Mesothelial cell of epicardium (in vitro differentiated cells): Measurements from ENCODE around the gene STK38L. TPM values are rescaled to one million over a fixed set of nuclear protein-coding genes. Genes with fewer than 3 reads are reported as not detected.

Source experiments
- DNase-seq, 2 experiments: peaks; one replicate each; pipeline ENCODE4 v3.0.0; 2021; ENCODE audit warnings: low spot score in 2 of 2; ENCODE audit not compliant: unreplicated experiment in 2 of 2
- H3K27ac Mint-ChIP-seq: 2 replicates; pipeline ENCODE4 v1.8.0; 2021; ENCODE audit warnings: mixed read lengths
- H3K27me3 Mint-ChIP-seq: 2 replicates; pipeline ENCODE4 v1.8.0; 2021; ENCODE audit warnings: low read depth, mixed read lengths
- H3K36me3 Mint-ChIP-seq: 2 replicates; pipeline ENCODE4 v1.8.0; 2021; ENCODE audit warnings: mixed read lengths
- H3K4me1 Mint-ChIP-seq: 2 replicates; pipeline ENCODE4 v1.8.0; 2021; ENCODE audit warnings: mixed read lengths
- H3K4me3 Mint-ChIP-seq: 2 replicates; pipeline ENCODE4 v1.8.0; 2021; ENCODE audit warnings: mild to moderate bottlenecking, moderate library complexity, mixed read lengths
- H3K9me3 Mint-ChIP-seq: 2 replicates; pipeline ENCODE4 v1.8.0; 2021; ENCODE audit warnings: mixed read lengths
- CTCF ChIP-seq: fragments of 200-600 bp; sonication (generic); IDR thresholded peaks from one replicate; pipeline ENCODE4 v1.5.0; 2021; ENCODE audit warnings: antibody characterized with exemption; ENCODE audit not compliant: unreplicated experiment
- total RNA-seq: library from RNA; stranded (reverse); gene quantifications from 3 replicates; pipeline ENCODE4 v1.2.1, GENCODE V29; 2021

STK38L gene
- total RNA-seq, 1 donor from 2014 or later: 48.2 TPM

GRCh38 chr12:27336282-27336653 is 92.2 kb downstream of the STK38L start:
- H3K4me1 Mint-ChIP-seq: peaks cover 21% of the 10 kb centered on the region
- no peak overlapping the region for H3K27ac Mint-ChIP-seq
- no peaks in the 10 kb centered on the region for H3K36me3 Mint-ChIP-seq
- H3K9me3 Mint-ChIP-seq: peaks cover 11% of the 10 kb centered on the region
- no peak for DNase-seq
- H3K27me3 Mint-ChIP-seq: peaks cover 47% of the 10 kb centered on the region
- no peak for TF ChIP-seq CTCF
- no peak overlapping the region for H3K4me3 Mint-ChIP-seq

GRCh38 chr12:27337376-27337775 is 93.3 kb downstream of the STK38L start:
- H3K36me3 Mint-ChIP-seq: no peaks in the 10 kb centered on the region
- peaks cover 36% of the 10 kb centered on the region for H3K27me3 Mint-ChIP-seq
- H3K4me3 Mint-ChIP-seq: no peak overlapping the region
- peaks cover 10% of the 10 kb centered on the region for H3K4me1 Mint-ChIP-seq
- no peak for TF ChIP-seq CTCF
- no peak overlapping the region for H3K27ac Mint-ChIP-seq
- H3K9me3 Mint-ChIP-seq: peaks cover 11% of the 10 kb centered on the region
- no peak for DNase-seq

DNA sequence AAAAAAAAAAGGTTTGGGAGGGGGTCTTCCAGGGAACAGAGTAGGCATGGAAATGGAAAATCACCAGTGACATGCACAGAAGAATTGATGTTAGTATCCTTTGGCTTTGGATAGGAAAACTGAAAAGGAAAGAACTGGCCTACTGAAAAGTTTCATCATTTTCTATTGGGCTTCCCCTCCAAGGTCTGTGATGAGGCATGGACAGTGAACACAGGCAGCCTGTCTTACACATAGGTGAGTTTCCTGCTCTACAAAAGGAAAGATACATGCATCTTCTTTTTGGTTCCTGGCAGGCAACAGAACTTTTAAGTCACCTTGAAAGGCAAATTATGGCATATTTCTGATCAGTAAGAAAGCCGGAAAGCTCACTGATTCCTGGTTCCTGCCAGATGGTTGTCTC is 94.4 kb downstream of the STK38L start:
- no peak for DNase-seq
- peaks cover 11% of the 10 kb centered on the region for H3K9me3 Mint-ChIP-seq
- no peak overlapping the region for H3K4me3 Mint-ChIP-seq
- H3K36me3 Mint-ChIP-seq: no peaks in the 10 kb centered on the region
- no peak for TF ChIP-seq CTCF
- peaks cover 6% of the 10 kb centered on the region for H3K4me1 Mint-ChIP-seq
- H3K27ac Mint-ChIP-seq: no peak overlapping the region
- H3K27me3 Mint-ChIP-seq: peaks cover 31% of the 10 kb centered on the region

- no peak overlapping the region for H3K4me3 Mint-ChIP-seq
- H3K36me3 Mint-ChIP-seq: no peaks in the 10 kb centered on the region
- DNase-seq: no peak
- peaks cover 10% of the 10 kb centered on the region for H3K27me3 Mint-ChIP-seq
- peaks cover 11% of the 10 kb centered on the region for H3K9me3 Mint-ChIP-seq
- no peak for TF ChIP-seq CTCF
- no peaks in the 10 kb centered on the region for H3K4me1 Mint-ChIP-seq
- H3K27ac Mint-ChIP-seq: no peak overlapping the region
Observed at GRCh38 chr12:27340971-27341370, 96.9 kb downstream of the STK38L start.

GRCh38 chr12:27342536-27342935 is 98.5 kb downstream of the STK38L start:
- Mint-ChIP-seq H3K9me3 (peaks cover 11% of the 10 kb centered on the region), H3K27ac (no peak overlapping the region), H3K27me3 (peaks cover 4% of the 10 kb centered on the region), H3K4me1 (no peaks in the 10 kb centered on the region), H3K36me3 (no peaks in the 10 kb centered on the region), H3K4me3 (no peak overlapping the region)
- no peak for DNase-seq
- no peak for TF ChIP-seq CTCF
